Measurements from ENCODE around the gene SYCP2L. TPM values are rescaled to one million over a fixed set of nuclear protein-coding genes. Genes with fewer than 3 reads are reported as not detected.

The SYCP2L gene
- total RNA-seq, 1 donor from 2014 or later: 6.4 TPM

- DNase-seq (ENCODE audit: low read depth): peak; percentile 70
- no peaks in the 10 kb centered on the region for H3K36me3 Mint-ChIP-seq (ENCODE audit: low read depth, unreplicated experiment)
- peaks cover 43% of the 10 kb centered on the region for H3K4me1 Mint-ChIP-seq (ENCODE audit: low read depth, unreplicated experiment)
Observed at GRCh38 chr6:11007715-11008608, 121.1 kb downstream of the SYCP2L start.

GRCh38 chr6:11008821-11009220 lies 122.0 kb downstream of the SYCP2L start:
- Histone ChIP-seq H3K27me3 (ENCODE audit: insufficient read depth, low read length) (no peaks in the 10 kb centered on the region), H3K27ac (ENCODE audit: low read depth, low read length) (no peak overlapping the region), H3K79me2 (ENCODE audit: insufficient read depth, low read length) (no peaks in the 10 kb centered on the region), H3K4me3 (ENCODE audit: insufficient read depth, low read depth, low read length) (no peak overlapping the region), H3K9ac (ENCODE audit: low read length) (no peak overlapping the region), H3K9me3 (ENCODE audit: insufficient read depth, low read depth, low read length) (no peaks in the 10 kb centered on the region), H3K4me1 (ENCODE audit: insufficient read depth, low read length) (peaks cover 24% of the 10 kb centered on the region), H2AFZ (ENCODE audit: low read depth, low read length) (no peak overlapping the region), H3K36me3 (ENCODE audit: insufficient read depth, low read length) (no peaks in the 10 kb centered on the region), H3K4me2 (ENCODE audit: low read length) (peak overlapping the region; percentile 69), H4K20me1 (ENCODE audit: insufficient read depth, low read length) (no peaks in the 10 kb centered on the region)
- no peaks in the 10 kb centered on the region for H3K27me3 Mint-ChIP-seq (ENCODE audit: low read depth, unreplicated experiment)
- peak; percentile 49 for DNase-seq (ENCODE audit: low read depth)
- no peak for FAIRE-seq
- no peak for TF ChIP-seq CTCF (IDR thresholded peaks at IDR 0.05; ENCODE audit: insufficient read depth, low read depth, low read length)
- TF ChIP-seq EZH2 (IDR thresholded peaks at IDR 0.05; ENCODE audit: insufficient read depth, low read length): no peak
- H3K4me1 Mint-ChIP-seq (ENCODE audit: low read depth, unreplicated experiment): peaks cover 44% of the 10 kb centered on the region
- H3K9me3 Mint-ChIP-seq (ENCODE audit: unreplicated experiment): no peaks in the 10 kb centered on the region
- H3K27ac Mint-ChIP-seq (ENCODE audit: unreplicated experiment): no peak overlapping the region
- H3K36me3 Mint-ChIP-seq (ENCODE audit: low read depth, unreplicated experiment): no peaks in the 10 kb centered on the region
- no peak overlapping the region for H3K4me3 Mint-ChIP-seq (ENCODE audit: unreplicated experiment)

More at GRCh38 chr6:11007715-11008608, 121.1 kb downstream of the SYCP2L start:
- Histone ChIP-seq H2AFZ (ENCODE audit: low read depth, low read length) (no peak overlapping the region), H3K4me3 (ENCODE audit: insufficient read depth, low read depth, low read length) (no peak overlapping the region), H4K20me1 (ENCODE audit: insufficient read depth, low read length) (no peaks in the 10 kb centered on the region), H3K27me3 (ENCODE audit: insufficient read depth, low read length) (no peaks in the 10 kb centered on the region), H3K79me2 (ENCODE audit: insufficient read depth, low read length) (no peaks in the 10 kb centered on the region), H3K36me3 (ENCODE audit: insufficient read depth, low read length) (no peaks in the 10 kb centered on the region), H3K27ac (ENCODE audit: low read depth, low read length) (no peak overlapping the region), H3K4me2 (ENCODE audit: low read length) (no peak overlapping the region), H3K4me1 (ENCODE audit: insufficient read depth, low read length) (peaks cover 24% of the 10 kb centered on the region), H3K9ac (ENCODE audit: low read length) (no peak overlapping the region), H3K9me3 (ENCODE audit: insufficient read depth, low read depth, low read length) (no peaks in the 10 kb centered on the region)
- TF ChIP-seq CTCF (IDR thresholded peaks at IDR 0.05; ENCODE audit: insufficient read depth, low read depth, low read length) (no peak), EZH2 (IDR thresholded peaks at IDR 0.05; ENCODE audit: insufficient read depth, low read length) (no peak)
- no peaks in the 10 kb centered on the region for H3K27me3 Mint-ChIP-seq (ENCODE audit: low read depth, unreplicated experiment)
- peak; percentile 23 for FAIRE-seq
- H3K4me3 Mint-ChIP-seq (ENCODE audit: unreplicated experiment): no peak overlapping the region
- no peaks in the 10 kb centered on the region for H3K9me3 Mint-ChIP-seq (ENCODE audit: unreplicated experiment)
- peak overlapping the region; percentile 58 for H3K27ac Mint-ChIP-seq (ENCODE audit: unreplicated experiment)

GRCh38 chr6:11009353-11009752 lies 122.5 kb downstream of the SYCP2L start:
- no peaks in the 10 kb centered on the region for H3K9me3 Mint-ChIP-seq (ENCODE audit: unreplicated experiment)
- peak overlapping the region; percentile 77 for H3K27ac Mint-ChIP-seq (ENCODE audit: unreplicated experiment)
- Histone ChIP-seq H3K27ac (ENCODE audit: low read depth, low read length) (no peak overlapping the region), H3K79me2 (ENCODE audit: insufficient read depth, low read length) (no peaks in the 10 kb centered on the region), H2AFZ (ENCODE audit: low read depth, low read length) (no peak overlapping the region), H4K20me1 (ENCODE audit: insufficient read depth, low read length) (no peaks in the 10 kb centered on the region), H3K9ac (ENCODE audit: low read length) (no peak overlapping the region), H3K27me3 (ENCODE audit: insufficient read depth, low read length) (no peaks in the 10 kb centered on the region), H3K4me1 (ENCODE audit: insufficient read depth, low read length) (peaks cover 24% of the 10 kb centered on the region), H3K9me3 (ENCODE audit: insufficient read depth, low read depth, low read length) (no peaks in the 10 kb centered on the region), H3K4me3 (ENCODE audit: insufficient read depth, low read depth, low read length) (no peak overlapping the region), H3K36me3 (ENCODE audit: insufficient read depth, low read length) (no peaks in the 10 kb centered on the region), H3K4me2 (ENCODE audit: low read length) (peak overlapping the region; percentile 69)
- FAIRE-seq (no peak), DNase-seq (ENCODE audit: low read depth) (peak; percentile 77)
- TF ChIP-seq EZH2 (IDR thresholded peaks at IDR 0.05; ENCODE audit: insufficient read depth, low read length) (no peak), CTCF (IDR thresholded peaks at IDR 0.05; ENCODE audit: insufficient read depth, low read depth, low read length) (no peak)
- H3K27me3 Mint-ChIP-seq (ENCODE audit: low read depth, unreplicated experiment): no peaks in the 10 kb centered on the region
- peaks cover 47% of the 10 kb centered on the region for H3K4me1 Mint-ChIP-seq (ENCODE audit: low read depth, unreplicated experiment)
- H3K4me3 Mint-ChIP-seq (ENCODE audit: unreplicated experiment): no peak overlapping the region
- H3K36me3 Mint-ChIP-seq (ENCODE audit: low read depth, unreplicated experiment): no peaks in the 10 kb centered on the region
